ENCODE results near the gene COQ8A.

DNA sequence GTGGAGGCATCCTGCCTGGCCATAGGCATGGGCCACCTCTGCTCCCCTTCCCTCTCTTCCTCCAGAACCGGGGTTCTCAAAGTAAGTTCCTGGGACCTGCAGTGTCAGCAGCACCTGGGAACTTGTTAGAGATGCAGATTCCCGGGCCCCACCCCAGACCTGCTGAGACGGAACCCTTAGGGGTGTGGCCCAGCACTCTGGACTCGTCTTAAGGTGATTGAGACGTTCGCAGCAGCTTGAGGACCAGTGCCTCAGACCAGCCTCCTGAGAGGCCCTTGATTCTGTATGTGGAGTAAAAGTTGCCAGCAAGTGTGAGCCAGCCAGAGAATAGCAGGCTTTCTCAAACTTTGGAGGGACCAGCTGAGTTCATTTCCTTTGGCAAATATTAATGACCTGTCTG, 14.2 kb downstream of the COQ8A start:
- TF ChIP-seq, protein P1, sequence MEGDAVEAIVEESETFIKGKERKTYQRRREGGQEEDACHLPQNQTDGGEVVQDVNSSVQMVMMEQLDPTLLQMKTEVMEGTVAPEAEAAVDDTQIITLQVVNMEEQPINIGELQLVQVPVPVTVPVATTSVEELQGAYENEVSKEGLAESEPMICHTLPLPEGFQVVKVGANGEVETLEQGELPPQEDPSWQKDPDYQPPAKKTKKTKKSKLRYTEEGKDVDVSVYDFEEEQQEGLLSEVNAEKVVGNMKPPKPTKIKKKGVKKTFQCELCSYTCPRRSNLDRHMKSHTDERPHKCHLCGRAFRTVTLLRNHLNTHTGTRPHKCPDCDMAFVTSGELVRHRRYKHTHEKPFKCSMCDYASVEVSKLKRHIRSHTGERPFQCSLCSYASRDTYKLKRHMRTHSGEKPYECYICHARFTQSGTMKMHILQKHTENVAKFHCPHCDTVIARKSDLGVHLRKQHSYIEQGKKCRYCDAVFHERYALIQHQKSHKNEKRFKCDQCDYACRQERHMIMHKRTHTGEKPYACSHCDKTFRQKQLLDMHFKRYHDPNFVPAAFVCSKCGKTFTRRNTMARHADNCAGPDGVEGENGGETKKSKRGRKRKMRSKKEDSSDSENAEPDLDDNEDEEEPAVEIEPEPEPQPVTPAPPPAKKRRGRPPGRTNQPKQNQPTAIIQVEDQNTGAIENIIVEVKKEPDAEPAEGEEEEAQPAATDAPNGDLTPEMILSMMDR (IDR thresholded peaks at IDR 0.05), result no peak
- TF ChIP-seq POLR2AphosphoS5 (IDR thresholded peaks at IDR 0.05) (no peak), POLR2A (IDR thresholded peaks at IDR 0.05) (no peak)
